ENCODE measurements around the gene SH3PXD2B. TPM values are rescaled to one million over a fixed set of nuclear protein-coding genes. Genes with fewer than 3 reads are reported as not detected.
A peak's percentile ranks its signal among the peaks of the same experiment; 100 is the strongest.

The SH3PXD2B gene
- total RNA-seq, 1 donor from 2014 or later, result 60.8 TPM

- Histone ChIP-seq H3K9me3 (peaks cover 0 to 13% of the 10 kb centered on the region in 2 donors), H3K27me3 (no peaks in the 10 kb centered on the region), H3K27ac (no peak overlapping the region), H3K36me3 (no peaks in the 10 kb centered on the region), H3K4me1 (no peaks in the 10 kb centered on the region), H3K4me3 (no peak overlapping the region)
- intact Hi-C loops (cut with DNase I), result no loop called here
- no peak for DNase-seq (ENCODE audit: low spot score in 2 of 2)
- TF ChIP-seq, protein P1, sequence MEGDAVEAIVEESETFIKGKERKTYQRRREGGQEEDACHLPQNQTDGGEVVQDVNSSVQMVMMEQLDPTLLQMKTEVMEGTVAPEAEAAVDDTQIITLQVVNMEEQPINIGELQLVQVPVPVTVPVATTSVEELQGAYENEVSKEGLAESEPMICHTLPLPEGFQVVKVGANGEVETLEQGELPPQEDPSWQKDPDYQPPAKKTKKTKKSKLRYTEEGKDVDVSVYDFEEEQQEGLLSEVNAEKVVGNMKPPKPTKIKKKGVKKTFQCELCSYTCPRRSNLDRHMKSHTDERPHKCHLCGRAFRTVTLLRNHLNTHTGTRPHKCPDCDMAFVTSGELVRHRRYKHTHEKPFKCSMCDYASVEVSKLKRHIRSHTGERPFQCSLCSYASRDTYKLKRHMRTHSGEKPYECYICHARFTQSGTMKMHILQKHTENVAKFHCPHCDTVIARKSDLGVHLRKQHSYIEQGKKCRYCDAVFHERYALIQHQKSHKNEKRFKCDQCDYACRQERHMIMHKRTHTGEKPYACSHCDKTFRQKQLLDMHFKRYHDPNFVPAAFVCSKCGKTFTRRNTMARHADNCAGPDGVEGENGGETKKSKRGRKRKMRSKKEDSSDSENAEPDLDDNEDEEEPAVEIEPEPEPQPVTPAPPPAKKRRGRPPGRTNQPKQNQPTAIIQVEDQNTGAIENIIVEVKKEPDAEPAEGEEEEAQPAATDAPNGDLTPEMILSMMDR (IDR thresholded peaks at IDR 0.05), result no peak
Measured at GRCh38 chr5:172463031-172463430, 8.7 kb upstream of the SH3PXD2B start.

- H3K4me3 ChIP-seq, result no peak overlapping the region
- DNase-seq (ENCODE audit: low spot score in 2 of 2), result no peak
- no peaks in the 10 kb centered on the region for H3K27me3 ChIP-seq
- no peak overlapping the region for H3K27ac ChIP-seq
- TF ChIP-seq, protein P1 (IDR thresholded peaks at IDR 0.05), result no peak
- intact Hi-C loops (cut with DNase I), result loop anchor here (10.0 kb wide), 3 partner anchors 275 to 495 kb away; partner anchors contain the start of genes FBXW11, RPL26L1 and STK10
- H3K4me1 ChIP-seq, result peaks cover 3 to 7% of the 10 kb centered on the region in 2 donors
- peaks cover 0 to 12% of the 10 kb centered on the region in 2 donors for H3K9me3 ChIP-seq
- no peaks in the 10 kb centered on the region for H3K36me3 ChIP-seq
Measured at GRCh38 chr5:172459783-172460165, 5.4 kb upstream of the SH3PXD2B start.

GRCh38 chr5:172458976-172459782 is 4.9 kb upstream of the SH3PXD2B start:
- peaks cover 0 to 12% of the 10 kb centered on the region in 2 donors for H3K9me3 ChIP-seq
- DNase-seq (ENCODE audit: low spot score in 2 of 2), result no peak
- intact Hi-C loops (cut with DNase I), result loop anchor here (10.0 kb wide), 3 partner anchors 274 to 496 kb away; partner anchors contain the start of genes FBXW11, RPL26L1 and STK10
- no peaks in the 10 kb centered on the region for H3K36me3 ChIP-seq
- no peaks in the 10 kb centered on the region for H3K27me3 ChIP-seq
- peaks cover 3 to 7% of the 10 kb centered on the region in 2 donors for H3K4me1 ChIP-seq
- TF ChIP-seq, protein P1 (IDR thresholded peaks at IDR 0.05), result no peak
- no peak overlapping the region for H3K27ac ChIP-seq
- no peak overlapping the region for H3K4me3 ChIP-seq

DNA sequence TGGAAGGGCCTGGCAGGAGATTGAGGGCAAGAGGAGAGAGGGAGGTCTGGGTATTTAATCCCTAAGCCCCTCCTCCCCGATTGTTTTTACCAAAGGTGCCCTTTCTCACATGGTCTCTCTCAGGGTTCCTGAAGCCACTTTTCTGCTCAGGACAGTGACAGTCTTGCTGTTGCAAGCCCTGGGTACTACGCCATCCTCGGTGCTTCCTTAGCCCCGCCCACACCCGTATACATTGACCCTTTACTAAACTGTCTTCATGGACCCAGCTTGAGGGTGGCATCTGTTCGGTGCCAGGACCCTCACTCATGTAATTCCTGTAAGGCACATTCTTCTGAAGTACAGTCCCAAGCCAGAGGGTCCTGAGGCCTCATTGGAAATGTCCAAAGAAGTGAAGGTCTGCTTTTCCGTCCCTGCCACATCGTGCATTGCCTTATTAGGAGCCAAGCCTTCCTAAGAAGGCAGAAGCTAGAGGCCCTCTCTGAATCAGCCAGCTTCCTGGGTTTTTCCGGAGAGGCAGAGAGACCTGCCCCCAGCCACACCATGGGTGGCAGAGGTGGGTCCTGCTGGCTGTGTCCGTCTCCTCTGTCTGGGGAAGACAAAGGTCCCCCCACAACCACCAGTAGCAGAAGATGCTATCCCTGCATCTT is 1.9 kb upstream of the SH3PXD2B start:
- peaks cover 9 to 19% of the 10 kb centered on the region in 2 donors for H3K4me1 ChIP-seq
- DNase-seq (ENCODE audit: low spot score in 2 of 2), result no peak

DNA sequence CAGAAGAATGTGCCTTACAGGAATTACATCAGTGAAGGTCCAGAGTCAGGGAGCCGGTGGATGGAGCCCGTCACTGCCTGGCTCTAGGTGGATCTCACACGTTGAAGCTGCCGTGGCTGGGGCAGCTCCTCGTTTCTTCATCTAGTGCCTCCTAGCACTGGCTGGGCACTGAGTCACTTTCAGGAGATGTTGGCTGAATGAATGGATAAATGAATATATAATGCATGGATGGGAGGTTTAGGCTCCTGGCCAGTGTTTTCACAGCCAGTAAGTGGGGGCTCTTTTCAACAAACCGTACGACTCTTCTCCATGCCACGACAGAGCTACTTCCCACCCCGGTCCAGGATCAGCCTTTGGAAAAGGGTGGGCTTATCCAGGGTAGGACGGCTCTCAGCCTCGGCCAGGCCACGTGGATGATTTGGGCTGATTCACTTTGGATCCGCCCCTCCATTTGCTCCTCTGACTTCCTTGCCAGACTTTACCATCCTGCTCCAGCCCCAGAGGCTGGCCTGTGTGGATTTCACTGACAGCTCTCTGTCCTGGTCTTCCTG is 1.3 kb upstream of the SH3PXD2B start:
- Histone ChIP-seq H3K27me3 (no peaks in the 10 kb centered on the region), H3K4me1 (peaks cover 9 to 19% of the 10 kb centered on the region in 2 donors), H3K27ac (no peak overlapping the region), H3K36me3 (no peaks in the 10 kb centered on the region), H3K4me3 (peak overlapping the region in 1 of 2 donors; percentile 94), H3K9me3 (no peaks in the 10 kb centered on the region)
- DNase-seq (ENCODE audit: low spot score in 2 of 2), result peak in 1 of 2 donors; percentile 79
- intact Hi-C loops (cut with DNase I), result loop anchor here (10.0 kb wide), 3 partner anchors 271 to 499 kb away; partner anchors contain the start of genes FBXW11, RPL26L1 and STK10
- TF ChIP-seq, protein P1 (IDR thresholded peaks at IDR 0.05), result no peak

More for the DNA sequence above, 1.9 kb upstream of the SH3PXD2B start:
- intact Hi-C loops (cut with DNase I), result loop anchor here (10.0 kb wide), 3 partner anchors 271 to 499 kb away; partner anchors contain the start of genes FBXW11, RPL26L1 and STK10
- TF ChIP-seq, protein P1 (IDR thresholded peaks at IDR 0.05), result no peak
- Histone ChIP-seq H3K36me3 (no peaks in the 10 kb centered on the region), H3K27me3 (no peaks in the 10 kb centered on the region), H3K9me3 (no peaks in the 10 kb centered on the region), H3K27ac (no peak overlapping the region), H3K4me3 (no peak overlapping the region)
